Keratinocyte (primary cell): ENCODE data around the gene MOSMO. TPM values are rescaled to one million over a fixed set of nuclear protein-coding genes. Genes with fewer than 3 reads are reported as not detected.
"Not testable (repeated sequence)": the region's sequence is repeated elsewhere in the genome, so short reads cannot be mapped to it uniquely, and the experiment has no call there.

Experiments used
- DNase-seq: peaks from one replicate; pipeline ENCODE4 v3.0.0-alpha.2; 2011; ENCODE audit warnings: low read depth, missing footprints, low spot score
- FAIRE-seq: peaks from 2 replicates; lab custom pipeline; 2011; peaks lifted over from hg19 to GRCh38; lab: Jason Lieb, UNC
- H2AFZ ChIP-seq: 2 replicates; pipeline ENCODE4 v1.6.0; 2012; ENCODE audit warnings: low read length, control low read depth, inconsistent platforms; ENCODE audit not compliant: control insufficient read depth
- H3K27ac ChIP-seq: 2 replicates; pipeline ENCODE4 v1.5.1; 2011; ENCODE audit warnings: low read length; ENCODE audit not compliant: control insufficient read depth, insufficient read depth
- H3K27me3 ChIP-seq: 3 replicates; pipeline ENCODE4 v1.6.0; 2011; ENCODE audit warnings: low read length; ENCODE audit not compliant: control insufficient read depth, insufficient read depth; ENCODE audit errors: extremely low read depth
- H3K36me3 ChIP-seq, 2 experiments: 2 replicates in 1 of 2; 3 replicates in 1 of 2; pipeline ENCODE4 v1.5.1; 2011; ENCODE audit warnings: low read length in 2 of 2, mild to moderate bottlenecking in 1 of 2; ENCODE audit not compliant: control insufficient read depth in 2 of 2, insufficient read depth in 2 of 2; ENCODE audit errors: extremely low read depth in 1 of 2
- H3K4me1 ChIP-seq: 3 replicates; pipeline ENCODE4 v1.5.1; 2011; ENCODE audit warnings: low read length; ENCODE audit not compliant: control insufficient read depth, insufficient read depth; ENCODE audit errors: extremely low read depth
- H3K4me2 ChIP-seq: 3 replicates; pipeline ENCODE4 v1.6.0; 2011; ENCODE audit warnings: low read depth, low read length; ENCODE audit not compliant: control insufficient read depth, insufficient read depth; ENCODE audit errors: extremely low read depth
- H3K4me3 ChIP-seq, 3 experiments: fragments of 200-600 bp in 1 of 3; sonication (generic) in 1 of 3; 2 replicates in 2 of 3; 3 replicates in 1 of 3; pipeline ENCODE4 v1.5.1; 2011 to 2016; ENCODE audit warnings: low read length in 3 of 3, mild to moderate bottlenecking in 3 of 3, control low read depth in 2 of 3, inconsistent platforms in 1 of 3, low read depth in 1 of 3, mixed read lengths in 1 of 3, mixed run types in 1 of 3, moderate library complexity in 1 of 3; ENCODE audit not compliant: control insufficient read depth in 2 of 3, insufficient read depth in 2 of 3; ENCODE audit errors: extremely low read depth in 1 of 3
- H3K79me2 ChIP-seq: 2 replicates; pipeline ENCODE4 v1.6.0; 2012; ENCODE audit warnings: low read length; ENCODE audit not compliant: control insufficient read depth, insufficient read depth
- H3K9ac ChIP-seq: 3 replicates; pipeline ENCODE4 v1.6.0; 2011; ENCODE audit warnings: low read length; ENCODE audit not compliant: control insufficient read depth, insufficient read depth; ENCODE audit errors: extremely low read depth
- H3K9me1 ChIP-seq: 3 replicates; pipeline ENCODE4 v1.6.0; 2011; ENCODE audit warnings: low read length; ENCODE audit not compliant: control insufficient read depth, insufficient read depth; ENCODE audit errors: extremely low read depth
- H3K9me3 ChIP-seq: 2 replicates; pipeline ENCODE4 v1.5.1; 2012; ENCODE audit warnings: low read depth, low read length; ENCODE audit not compliant: control insufficient read depth
- H4K20me1 ChIP-seq: 3 replicates; pipeline ENCODE4 v1.6.0; 2011; ENCODE audit warnings: low read length; ENCODE audit not compliant: control insufficient read depth, insufficient read depth; ENCODE audit errors: extremely low read depth
- CTCF ChIP-seq, 3 experiments: IDR thresholded peaks in 1 of 3; conservative IDR thresholded peaks in 1 of 3; optimal IDR thresholded peaks in 1 of 3; 2 replicates in 2 of 3; 3 replicates in 1 of 3; pipeline versions ENCODE3 to v1.5.1; 2011; ENCODE audit warnings: low read length in 3 of 3, mild to moderate bottlenecking in 3 of 3, moderate library complexity in 2 of 3, control low read depth in 1 of 3, inconsistent platforms in 1 of 3; ENCODE audit not compliant: insufficient read depth in 2 of 3; ENCODE audit errors: extremely low read depth in 1 of 3
- EZH2 ChIP-seq: IDR thresholded peaks from one replicate; pipeline ENCODE4 v1.6.1; 2012; ENCODE audit warnings: inconsistent platforms, mild to moderate bottlenecking, low read length, moderate library complexity
- dilution Hi-C: fragments of 300-500 bp; cut with MboI; formaldehyde crosslinking; loops from one replicate; pipeline ENCODE4 v1.7.0; 2020; ENCODE audit warnings: low sequenced_read_pairs; ENCODE audit not compliant: extremely low pct_ligation_motif_present
- polyA plus RNA-seq, 5 experiments: library from polyadenylated mRNA; depleted of rRNA in 3 of 5; stranded (reverse) in 3 of 5; stranded (forward) in 1 of 5; unstranded in 1 of 5; fragments of >200 nt; gene quantifications; 1 replicate in 1 of 5; 2 replicates in 3 of 5; 3 replicates in 1 of 5; pipeline versions ENCODE4 v1.2.1 to v1.2.3, GENCODE V29; 2011 to 2012; ENCODE audit warnings: missing spikeins in 2 of 5, low read depth in 1 of 5, low replicate concordance in 1 of 5

Gene MOSMO
- polyA plus RNA-seq, 1 donor (not counting 4 experiments of a cell fraction or from before 2014, with no cell fraction given), result 26.2 TPM

GRCh38 chr16:22034503-22034902 is 26.6 kb downstream of the MOSMO start:
- peaks cover 82% of the 10 kb centered on the region for H3K79me2 ChIP-seq
- TF ChIP-seq CTCF (optimal IDR thresholded peaks at IDR 0.05 in 1 of 3, IDR thresholded peaks at IDR 0.05 in 1 of 3, conservative IDR thresholded peaks at IDR 0.05 in 1 of 3; ENCODE audit: extremely low read depth in 1 of 3, insufficient read depth in 2 of 3, low read length in 3 of 3), result no peak
- no peak for TF ChIP-seq EZH2
- no peak overlapping the region for H3K27ac ChIP-seq
- no peaks in the 10 kb centered on the region for H3K9me3 ChIP-seq
- H3K36me3 ChIP-seq, result peaks cover 7 to 36% of the 10 kb centered on the region in 2 experiments
- peaks cover 2% of the 10 kb centered on the region for H3K9me1 ChIP-seq
- H2AFZ ChIP-seq, result no peak overlapping the region
- FAIRE-seq (no peak), DNase-seq (no peak)
- no peaks in the 10 kb centered on the region for H3K27me3 ChIP-seq
- no peak overlapping the region for H3K4me2 ChIP-seq
- H4K20me1 ChIP-seq, result no peaks in the 10 kb centered on the region
- dilution Hi-C loops, result no loop called here
- peaks cover 5% of the 10 kb centered on the region for H3K4me1 ChIP-seq
- H3K9ac ChIP-seq, result no peak overlapping the region
- H3K4me3 ChIP-seq, result no peak overlapping the region

- Histone ChIP-seq H3K4me1 (no peaks in the 10 kb centered on the region), H4K20me1 (no peaks in the 10 kb centered on the region), H3K27me3 (no peaks in the 10 kb centered on the region), H3K4me3 (no peak overlapping the region), H3K36me3 (peaks cover 7 to 33% of the 10 kb centered on the region in 2 experiments), H3K27ac (no peak overlapping the region), H3K9me3 (no peaks in the 10 kb centered on the region), H3K9ac (no peak overlapping the region), H3K79me2 (peaks cover 79% of the 10 kb centered on the region), H2AFZ (no peak overlapping the region), H3K9me1 (peaks cover 2% of the 10 kb centered on the region), H3K4me2 (no peak overlapping the region)
- dilution Hi-C loops, result no loop called here
- FAIRE-seq, result no peak
- DNase-seq, result no peak
- TF ChIP-seq CTCF (optimal IDR thresholded peaks at IDR 0.05 in 1 of 3, IDR thresholded peaks at IDR 0.05 in 1 of 3, conservative IDR thresholded peaks at IDR 0.05 in 1 of 3; ENCODE audit: extremely low read depth in 1 of 3, insufficient read depth in 2 of 3, low read length in 3 of 3) (no peak), EZH2 (no peak)
Observed at GRCh38 chr16:22035153-22035552, 27.2 kb downstream of the MOSMO start.

DNA sequence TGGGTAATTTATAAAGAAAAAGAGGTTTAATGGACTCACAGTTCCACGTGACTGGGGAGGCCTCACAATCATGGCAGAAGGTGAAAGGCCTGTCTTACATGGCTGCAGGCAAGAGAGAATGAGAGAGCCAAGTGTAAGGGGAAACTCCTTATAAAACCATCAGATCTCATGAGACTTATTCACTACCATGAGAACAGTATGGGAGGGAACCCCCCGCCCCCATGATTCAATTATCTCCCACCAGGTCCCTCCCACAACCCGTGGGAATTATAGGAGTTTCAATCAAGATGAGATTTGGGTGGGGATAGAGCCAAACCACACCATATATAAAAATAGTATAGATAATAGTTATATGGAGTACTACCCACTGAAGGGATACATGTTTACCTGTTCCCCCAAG is 36.0 kb downstream of the MOSMO start:
- peaks cover 50% of the 10 kb centered on the region for H3K79me2 ChIP-seq

GRCh38 chr16:22045888-22046287 is 38.0 kb downstream of the MOSMO start:
- H3K4me3 ChIP-seq, H3K9me3 ChIP-seq, dilution Hi-C loops, H2AFZ ChIP-seq, H3K27ac ChIP-seq, H3K9ac ChIP-seq, H3K4me2 ChIP-seq, H3K36me3 ChIP-seq, DNase-seq, FAIRE-seq, H3K27me3 ChIP-seq, H3K9me1 ChIP-seq, H4K20me1 ChIP-seq: not testable (repeated sequence)
- H3K4me1 ChIP-seq, result peaks cover 11% of the 10 kb centered on the region
- peaks cover 58% of the 10 kb centered on the region for H3K79me2 ChIP-seq

More for the DNA sequence above, 36.0 kb downstream of the MOSMO start:
- H3K9ac ChIP-seq, DNase-seq, H3K36me3 ChIP-seq, H3K27me3 ChIP-seq, dilution Hi-C loops, H3K4me3 ChIP-seq, H3K9me3 ChIP-seq, H3K4me2 ChIP-seq, H3K4me1 ChIP-seq, FAIRE-seq, H3K27ac ChIP-seq, H3K9me1 ChIP-seq, H4K20me1 ChIP-seq, H2AFZ ChIP-seq: not testable (repeated sequence)
